Activated CD4-positive, alpha-beta memory T cell treated with anti-CD3 and anti-CD28 coated beads for 36 hours (primary cell): ENCODE data around the gene PYURF. TPM values are rescaled to one million over a fixed set of nuclear protein-coding genes. Genes with fewer than 3 reads are reported as not detected.
"Not testable (repeated sequence)": the region's sequence is repeated elsewhere in the genome, so short reads cannot be mapped to it uniquely, and the experiment has no call there.

Source experiments
- CTCF ChIA-PET: fragments of 350-600 bp; sonication (Branson Sonifier 250); formaldehyde crosslinking; loops from one replicate; lab custom pipeline; 2021; ENCODE audit warnings: antibody characterized with exemption, inconsistent platforms; lab: Charles Lee
- POLR2A ChIA-PET: fragments of 350-600 bp; sonication (Branson Sonifier 250); formaldehyde crosslinking; loops from one replicate; lab custom pipeline; 2021; ENCODE audit warnings: antibody characterized with exemption; lab: Charles Lee
- DNase-seq: peaks from one replicate; pipeline ENCODE4 v3.0.0-alpha.2; 2020
- H3K27ac Mint-ChIP-seq: one replicate; pipeline ENCODE4 v1.8.0; 2021; ENCODE audit warnings: mixed read lengths
- H3K27me3 Mint-ChIP-seq: one replicate; pipeline ENCODE4 v1.8.0; 2021; ENCODE audit warnings: mixed read lengths
- H3K36me3 Mint-ChIP-seq: one replicate; pipeline ENCODE4 v1.8.0; 2021; ENCODE audit warnings: mixed read lengths
- H3K4me1 Mint-ChIP-seq: one replicate; pipeline ENCODE4 v1.8.0; 2021; ENCODE audit warnings: low read depth, mixed read lengths
- H3K4me3 Mint-ChIP-seq: one replicate; pipeline ENCODE4 v1.8.0; 2021; ENCODE audit warnings: mild to moderate bottlenecking, mixed read lengths
- H3K9me3 Mint-ChIP-seq: one replicate; pipeline ENCODE4 v1.8.0; 2021; ENCODE audit warnings: mixed read lengths
- intact Hi-C: fragments of 100-400 bp; cut with micrococcal nuclease; formaldehyde crosslinking; loops from one replicate; pipeline ENCODE4 v1.15.1; 2023
- total RNA-seq, 2 experiments: library from RNA; stranded (reverse); gene quantifications; one replicate each; pipeline ENCODE4 v1.2.3, GENCODE V29; 2021

The PYURF gene
- total RNA-seq, result 10 to 100 TPM; 49.0 to 51.7 TPM

- peak; percentile 89 for DNase-seq
- intact Hi-C loops, result loop anchor here (1.0 to 10.0 kb wide), 6 partner anchors 67 to 781 kb away; partner anchors contain the start of genes ABCG2, GPRIN3, HERC3 and PPM1K
- Mint-ChIP-seq H3K36me3 (peaks cover 12% of the 10 kb centered on the region), H3K4me1 (peaks cover 47% of the 10 kb centered on the region), H3K4me3 (peak within 1 kb of the TSS; percentile 90), H3K9me3 (no peaks in the 10 kb centered on the region), H3K27ac (peak within 1 kb of the TSS; percentile 88), H3K27me3 (no peaks in the 10 kb centered on the region)
- ChIA-PET CTCF (interaction anchor here (0.8 to 2.9 kb wide), 9 partner anchors 9 to 312 kb away, joined by 3 to 11 read pairs (median 4); partner anchors contain the start of gene HERC3), POLR2A (interaction anchor here (1.2 to 1.6 kb wide), 2 partner anchors 13 to 67 kb away, joined by 3 to 4 read pairs; partner anchors contain the start of gene HERC5)
Observed at GRCh38 chr4:88523325-88524129, at the start of gene PYURF. PYURF (minus strand) TSS chr4:88523776; CDS start chr4:88523700, 76 bp downstream.

- Mint-ChIP-seq H3K9me3 (no peaks in the 10 kb centered on the region), H3K4me1 (no peaks in the 10 kb centered on the region), H3K27ac (no peak overlapping the region), H3K4me3 (no peak overlapping the region), H3K36me3 (no peaks in the 10 kb centered on the region), H3K27me3 (peaks cover 6% of the 10 kb centered on the region)
- no peak for DNase-seq
- intact Hi-C loops, result no loop called here
- CTCF ChIA-PET, result interaction anchor here (0.7 to 1.2 kb wide), 2 partner anchors 89 to 158 kb away, joined by 3 read pairs; no protein-coding TSS in a partner anchor
- POLR2A ChIA-PET, result no interaction called here
Observed at GRCh38 chr4:88570001-88570400, 46.4 kb upstream of the PYURF start.

GRCh38 chr4:88567591-88567990 is 44.0 kb upstream of the PYURF start:
- no peaks in the 10 kb centered on the region for H3K9me3 Mint-ChIP-seq
- intact Hi-C loops, result no loop called here
- POLR2A ChIA-PET, result no interaction called here
- DNase-seq, result no peak
- CTCF ChIA-PET, result interaction anchor here (1.0 to 1.4 kb wide), 2 partner anchors 28 to 92 kb away, joined by 3 read pairs; no protein-coding TSS in a partner anchor
- no peaks in the 10 kb centered on the region for H3K36me3 Mint-ChIP-seq
- H3K4me3 Mint-ChIP-seq, result no peak overlapping the region
- H3K27me3 Mint-ChIP-seq, result peaks cover 6% of the 10 kb centered on the region
- H3K27ac Mint-ChIP-seq, result no peak overlapping the region
- no peaks in the 10 kb centered on the region for H3K4me1 Mint-ChIP-seq

- Mint-ChIP-seq H3K27ac (no peak overlapping the region), H3K4me1 (no peaks in the 10 kb centered on the region), H3K36me3 (no peaks in the 10 kb centered on the region), H3K27me3 (no peaks in the 10 kb centered on the region), H3K4me3 (no peak overlapping the region), H3K9me3 (no peaks in the 10 kb centered on the region)
- DNase-seq, result no peak
- ChIA-PET CTCF (no interaction called here), POLR2A (no interaction called here)
- intact Hi-C loops, result no loop called here
Observed at GRCh38 chr4:88549815-88550214, 26.2 kb upstream of the PYURF start.

GRCh38 chr4:88539322-88540068 is 15.9 kb upstream of the PYURF start:
- peaks cover 21% of the 10 kb centered on the region for H3K4me1 Mint-ChIP-seq
- H3K27me3 Mint-ChIP-seq, H3K9me3 Mint-ChIP-seq, H3K27ac Mint-ChIP-seq, H3K36me3 Mint-ChIP-seq, POLR2A ChIA-PET, H3K4me3 Mint-ChIP-seq: not testable (repeated sequence)
- peak; percentile 81 for DNase-seq
- intact Hi-C loops, result loop anchor here (1.0 to 5.0 kb wide), 2 partner anchors 120 to 573 kb away; partner anchors contain the start of gene TIGD2
- CTCF ChIA-PET, result interaction anchor here (0.6 to 4.9 kb wide), 57 partner anchors 9 to 563 kb away, joined by 3 to 65 read pairs (median 5); partner anchors contain the start of genes NAP1L5 and PYURF

GRCh38 chr4:88537709-88538108 is 14.1 kb upstream of the PYURF start:
- Mint-ChIP-seq H3K9me3 (no peaks in the 10 kb centered on the region), H3K36me3 (no peaks in the 10 kb centered on the region), H3K4me3 (no peak overlapping the region), H3K4me1 (peaks cover 31% of the 10 kb centered on the region), H3K27ac (no peak overlapping the region), H3K27me3 (no peaks in the 10 kb centered on the region)
- POLR2A ChIA-PET, result no interaction called here
- CTCF ChIA-PET, result interaction anchor here (0.7 to 4.9 kb wide), 7 partner anchors 14 to 249 kb away, joined by 3 to 65 read pairs (median 3); partner anchors contain the start of gene PYURF
- DNase-seq, result no peak
- intact Hi-C loops, result loop anchor here (5.0 kb wide), 1 partner anchor 575 kb away; the partner anchor contains the start of gene TIGD2

GRCh38 chr4:88535090-88535755 is 11.6 kb upstream of the PYURF start:
- no peaks in the 10 kb centered on the region for H3K27me3 Mint-ChIP-seq
- ChIA-PET CTCF (interaction anchor here (1.2 to 2.9 kb wide), 2 partner anchors 20 to 124 kb away, joined by 3 to 12 read pairs; no protein-coding TSS in a partner anchor), POLR2A (no interaction called here)
- no peaks in the 10 kb centered on the region for H3K36me3 Mint-ChIP-seq
- peak; percentile 52 for DNase-seq
- H3K4me1 Mint-ChIP-seq, result peaks cover 31% of the 10 kb centered on the region
- H3K27ac Mint-ChIP-seq, result peak overlapping the region; percentile 20
- no peaks in the 10 kb centered on the region for H3K9me3 Mint-ChIP-seq
- H3K4me3 Mint-ChIP-seq, result no peak overlapping the region
- intact Hi-C loops, result loop anchor here (1.0 to 5.0 kb wide), 6 partner anchors 9 to 577 kb away; partner anchors contain the start of genes HERC3 and TIGD2

- no peak overlapping the region for H3K4me3 Mint-ChIP-seq
- no peak for DNase-seq
- ChIA-PET POLR2A (no interaction called here), CTCF (interaction anchor here (1.2 to 2.9 kb wide), 2 partner anchors 19 to 125 kb away, joined by 3 to 12 read pairs; no protein-coding TSS in a partner anchor)
- intact Hi-C loops, result loop anchor here (2.0 kb wide), 1 partner anchor 59 kb away; the partner anchor contains the start of gene HERC3
- H3K36me3 Mint-ChIP-seq, result no peaks in the 10 kb centered on the region
- H3K27me3 Mint-ChIP-seq, result no peaks in the 10 kb centered on the region
- H3K9me3 Mint-ChIP-seq, result no peaks in the 10 kb centered on the region
- no peak overlapping the region for H3K27ac Mint-ChIP-seq
- H3K4me1 Mint-ChIP-seq, result peaks cover 26% of the 10 kb centered on the region
Observed at GRCh38 chr4:88533937-88534750, 10.6 kb upstream of the PYURF start.

GRCh38 chr4:88533088-88533790 is 9.7 kb upstream of the PYURF start:
- H3K27ac Mint-ChIP-seq, result no peak overlapping the region
- H3K27me3 Mint-ChIP-seq, result no peaks in the 10 kb centered on the region
- CTCF ChIA-PET, result interaction anchor here (1.0 to 1.2 kb wide), 2 partner anchors 123 to 490 kb away, joined by 3 to 7 read pairs; no protein-coding TSS in a partner anchor

GRCh38 chr4:88531549-88531948 is 8.0 kb upstream of the PYURF start:
- Mint-ChIP-seq H3K36me3 (no peaks in the 10 kb centered on the region), H3K4me1 (peaks cover 32% of the 10 kb centered on the region), H3K27me3 (no peaks in the 10 kb centered on the region), H3K27ac (no peak overlapping the region), H3K4me3 (no peak overlapping the region), H3K9me3 (no peaks in the 10 kb centered on the region)
- no peak for DNase-seq
- CTCF ChIA-PET, result interaction anchor here (0.7 to 4.4 kb wide), 4 partner anchors 8 to 129 kb away, joined by 3 to 17 read pairs (median 6); no protein-coding TSS in a partner anchor
- POLR2A ChIA-PET, result no interaction called here
- intact Hi-C loops, result no loop called here

More at GRCh38 chr4:88533088-88533790, 9.7 kb upstream of the PYURF start:
- Mint-ChIP-seq H3K36me3 (no peaks in the 10 kb centered on the region), H3K4me1 (peaks cover 26% of the 10 kb centered on the region), H3K9me3 (no peaks in the 10 kb centered on the region), H3K4me3 (no peak overlapping the region)
- intact Hi-C loops, result no loop called here
- POLR2A ChIA-PET, result no interaction called here
- no peak for DNase-seq
